HepG2 (cell line): Measurements from ENCODE around the gene GNG7. TPM values are rescaled to one million over a fixed set of nuclear protein-coding genes. Genes with fewer than 3 reads are reported as not detected.

Experiments
- ARHGAP35 ChIP-seq: sonication (generic); formaldehyde crosslinking; IDR thresholded peaks from 2 replicates; pipeline ENCODE4 v1.9.0; 2022; ENCODE audit warnings: mild to moderate bottlenecking, inconsistent platforms, moderate library complexity, missing genetic modification reagents, borderline replicate concordance
- FLYWCH1 ChIP-seq: sonication (generic); formaldehyde crosslinking; IDR thresholded peaks from 2 replicates; pipeline ENCODE4 v1.8.1; 2023; ENCODE audit warnings: mild to moderate bottlenecking, missing genetic modification reagents
- HHEX ChIP-seq: IDR thresholded peaks from 2 replicates; pipeline ENCODE4 v1.6.1; 2016; ENCODE audit warnings: control low read depth
- JUND ChIP-seq: sonication (generic); formaldehyde crosslinking; IDR thresholded peaks from 2 replicates; pipeline ENCODE4 v1.8.0; 2022; ENCODE audit warnings: mild to moderate bottlenecking, missing genetic modification reagents
- KLF13 ChIP-seq: sonication (generic); formaldehyde crosslinking; IDR thresholded peaks from 2 replicates; pipeline ENCODE4 v1.4.0; 2020; ENCODE audit warnings: mild to moderate bottlenecking, missing genetic modification reagents
- MAFF ChIP-seq: IDR thresholded peaks from 2 replicates; pipeline ENCODE4 v1.6.1; 2011; ENCODE audit warnings: low read depth, low read length, improper control_type of control experiment
- PITX1 ChIP-seq: sonication (generic); formaldehyde crosslinking; IDR thresholded peaks from 2 replicates; pipeline ENCODE4 v1.5.1; 2020; ENCODE audit warnings: mild to moderate bottlenecking, missing genetic modification reagents
- RFXAP ChIP-seq: sonication (generic); formaldehyde crosslinking; IDR thresholded peaks from 2 replicates; pipeline ENCODE4 v1.4.0; 2020; ENCODE audit warnings: missing genetic modification reagents, borderline replicate concordance
- SIN3B ChIP-seq: fragments of 150-350 bp; IDR thresholded peaks from 2 replicates; pipeline ENCODE4 v1.6.1; 2014; ENCODE audit warnings: low read length
- TP53 ChIP-seq: sonication (generic); formaldehyde crosslinking; conservative IDR thresholded peaks from 2 replicates; pipeline ENCODE4 v1.4.0; 2020; ENCODE audit warnings: missing genetic modification reagents
- ZFP90 ChIP-seq: sonication (generic); formaldehyde crosslinking; IDR thresholded peaks from 2 replicates; pipeline ENCODE4 v1.8.0; 2022; ENCODE audit warnings: missing genetic modification reagents, mild to moderate bottlenecking, inconsistent platforms, borderline replicate concordance
- ZNF10 ChIP-seq: sonication (generic); formaldehyde crosslinking; IDR thresholded peaks from 2 replicates; pipeline ENCODE4 v1.4.0; 2020; ENCODE audit warnings: mild to moderate bottlenecking, low read depth, missing genetic modification reagents, borderline replicate concordance
- ZNF234 ChIP-seq: sonication (generic); formaldehyde crosslinking; conservative IDR thresholded peaks from 2 replicates; pipeline ENCODE4 v1.5.1; 2020; ENCODE audit warnings: mild to moderate bottlenecking, missing genetic modification reagents
- ZNF296 ChIP-seq: sonication (generic); formaldehyde crosslinking; conservative IDR thresholded peaks from 2 replicates; pipeline ENCODE4 v1.5.0; 2020; ENCODE audit warnings: mild to moderate bottlenecking, missing genetic modification reagents
- ZNF33A ChIP-seq: sonication (generic); formaldehyde crosslinking; IDR thresholded peaks from 2 replicates; pipeline ENCODE4 v1.5.1; 2020; ENCODE audit warnings: missing genetic modification reagents, mild to moderate bottlenecking, moderate library complexity, borderline replicate concordance
- ZNF598 ChIP-seq: sonication (generic); formaldehyde crosslinking; IDR thresholded peaks from 2 replicates; pipeline ENCODE4 v1.5.1; 2020; ENCODE audit warnings: mild to moderate bottlenecking, missing genetic modification reagents, borderline replicate concordance
- ZNF605 ChIP-seq: sonication (generic); formaldehyde crosslinking; IDR thresholded peaks from 2 replicates; pipeline ENCODE4 v1.8.0; 2022; ENCODE audit warnings: mild to moderate bottlenecking, missing genetic modification reagents
- ZNF737 ChIP-seq: sonication (generic); formaldehyde crosslinking; IDR thresholded peaks from 2 replicates; pipeline ENCODE4 v1.5.0; 2020; ENCODE audit warnings: missing genetic modification reagents, mild to moderate bottlenecking, borderline replicate concordance
- ZSCAN12 ChIP-seq: sonication (generic); formaldehyde crosslinking; IDR thresholded peaks from 2 replicates; pipeline ENCODE4 v1.9.0; 2021; ENCODE audit warnings: mild to moderate bottlenecking, missing genetic modification reagents
- polyA plus RNA-seq, 8 experiments: library from polyadenylated mRNA; depleted of rRNA in 3 of 8; stranded (reverse) in 7 of 8; unstranded in 1 of 8; fragments of >200 nt; fragmentation: Illumina TruSeq in 4 of 8; extraction: Trizol in 4 of 8; gene quantifications; 2 replicates each; pipeline versions ENCODE4 v1.2.1 to v1.2.3, GENCODE V29; 2011 to 2016; ENCODE audit warnings: low read depth in 4 of 8, missing spikeins in 1 of 8, mixed read lengths in 1 of 8; ENCODE audit not compliant: insufficient read depth in 1 of 8
- total RNA-seq, 5 experiments: library from RNA; depleted of rRNA; stranded (reverse); fragments of >200 nt; fragmentation: Illumina TruSeq; extraction: Trizol; gene quantifications; 2 replicates each; pipeline ENCODE4 v1.2.3, GENCODE V29; 2016; ENCODE audit warnings: low read depth in 1 of 5
- TF ChIP-seq, protein P1 (sequence below): fragments of 450-650 bp; IDR thresholded peaks from 2 replicates; pipeline ENCODE4 v1.6.1; 2017
- TF ChIP-seq, protein P2 (sequence below): IDR thresholded peaks from 2 replicates; pipeline ENCODE4 v1.6.1; 2018; ENCODE audit warnings: missing genetic modification reagents, mild to moderate bottlenecking, missing compliant biosample characterization
- TF ChIP-seq, protein P3 (sequence below): sonication (generic); formaldehyde crosslinking; IDR thresholded peaks from 2 replicates; pipeline ENCODE4 v1.4.0; 2020; ENCODE audit warnings: missing genetic modification reagents, borderline replicate concordance
- TF ChIP-seq, protein P4 (sequence below): sonication (generic); formaldehyde crosslinking; IDR thresholded peaks from 2 replicates; pipeline ENCODE4 v1.4.0; 2020; ENCODE audit warnings: missing genetic modification reagents

Gene GNG7
- total and polyA plus RNA-seq, 2 of the 13 experiments (the other 11 are each of a cell fraction or from before 2014, with no cell fraction given), result 1.4 to 3.3 TPM

DNA sequence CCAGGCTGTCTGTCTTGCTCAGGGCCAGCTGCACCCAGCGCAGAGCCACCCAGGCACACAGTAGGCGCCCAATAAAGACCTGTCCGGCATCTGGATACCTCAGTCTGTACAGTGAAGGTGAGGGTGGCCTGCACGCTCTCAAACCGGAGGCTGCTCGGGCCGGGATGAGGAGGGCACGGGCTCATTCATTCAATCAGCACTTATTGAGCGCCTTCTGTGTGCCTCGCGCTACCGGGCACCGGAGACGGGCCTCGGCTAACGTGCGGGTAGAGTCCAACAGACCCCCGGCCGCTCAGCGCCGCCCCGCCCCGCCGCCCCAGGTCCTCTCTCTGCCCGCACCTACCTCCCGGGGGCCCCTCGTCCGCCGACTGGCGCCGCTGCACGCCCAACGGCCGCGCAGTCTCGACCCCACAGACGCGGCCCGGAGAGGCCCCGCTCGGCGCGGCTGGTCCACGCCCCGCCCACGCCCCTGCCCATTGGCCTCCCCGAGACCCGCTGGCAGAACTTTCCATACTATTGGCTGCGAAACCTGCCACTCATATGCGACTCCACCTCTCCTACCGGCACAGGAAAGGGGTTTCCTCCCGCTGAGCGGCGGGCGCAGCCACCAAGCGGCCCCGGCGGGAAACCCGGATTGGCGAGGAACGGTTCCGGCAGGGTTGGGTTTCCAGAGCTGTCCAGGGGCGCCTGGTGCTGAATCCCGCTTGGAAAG, 37.3 kb upstream of the GNG7 start, which contains the start of gene SLC39A3 (continued):
- TF ChIP-seq SIN3B, result peak; percentile 91
- TF ChIP-seq ARHGAP35 (CRISPR knock-in tag), result peak; percentile 78; the same call in 1 of the 2 replicates
- TF ChIP-seq KLF13 (CRISPR knock-in tag), result peak; percentile 74; the same call in 1 of the 2 replicates
- peak; percentile 88 for TF ChIP-seq RFXAP (CRISPR knock-in tag)
- peak; percentile 89; the same call in 1 of the 2 replicates for TF ChIP-seq ZNF33A (CRISPR knock-in tag)
- TF ChIP-seq, protein P1, sequence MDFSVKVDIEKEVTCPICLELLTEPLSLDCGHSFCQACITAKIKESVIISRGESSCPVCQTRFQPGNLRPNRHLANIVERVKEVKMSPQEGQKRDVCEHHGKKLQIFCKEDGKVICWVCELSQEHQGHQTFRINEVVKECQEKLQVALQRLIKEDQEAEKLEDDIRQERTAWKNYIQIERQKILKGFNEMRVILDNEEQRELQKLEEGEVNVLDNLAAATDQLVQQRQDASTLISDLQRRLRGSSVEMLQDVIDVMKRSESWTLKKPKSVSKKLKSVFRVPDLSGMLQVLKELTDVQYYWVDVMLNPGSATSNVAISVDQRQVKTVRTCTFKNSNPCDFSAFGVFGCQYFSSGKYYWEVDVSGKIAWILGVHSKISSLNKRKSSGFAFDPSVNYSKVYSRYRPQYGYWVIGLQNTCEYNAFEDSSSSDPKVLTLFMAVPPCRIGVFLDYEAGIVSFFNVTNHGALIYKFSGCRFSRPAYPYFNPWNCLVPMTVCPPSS, result no peak
- no peak for TF ChIP-seq HHEX (CRISPR knock-in tag)
- peak; percentile 98 for TF ChIP-seq ZNF234 (CRISPR knock-in tag)
- no peak for TF ChIP-seq JUND (CRISPR knock-in tag)
- TF ChIP-seq ZNF598 (CRISPR knock-in tag), result peak; percentile 92; the same call in 1 of the 2 replicates
- no peak for TF ChIP-seq ZNF10
- TF ChIP-seq MAFF, result no peak
- no peak for TF ChIP-seq ZNF737
- TF ChIP-seq ZNF296 (CRISPR knock-in tag), result no peak; the same call in 1 of the 2 replicates
- peak; percentile 99 for TF ChIP-seq ZNF605 (CRISPR knock-in tag)
- TF ChIP-seq, protein P2, sequence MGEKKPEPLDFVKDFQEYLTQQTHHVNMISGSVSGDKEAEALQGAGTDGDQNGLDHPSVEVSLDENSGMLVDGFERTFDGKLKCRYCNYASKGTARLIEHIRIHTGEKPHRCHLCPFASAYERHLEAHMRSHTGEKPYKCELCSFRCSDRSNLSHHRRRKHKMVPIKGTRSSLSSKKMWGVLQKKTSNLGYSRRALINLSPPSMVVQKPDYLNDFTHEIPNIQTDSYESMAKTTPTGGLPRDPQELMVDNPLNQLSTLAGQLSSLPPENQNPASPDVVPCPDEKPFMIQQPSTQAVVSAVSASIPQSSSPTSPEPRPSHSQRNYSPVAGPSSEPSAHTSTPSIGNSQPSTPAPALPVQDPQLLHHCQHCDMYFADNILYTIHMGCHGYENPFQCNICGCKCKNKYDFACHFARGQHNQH (CRISPR knock-in tag), result peak; percentile 98
- TF ChIP-seq PITX1 (CRISPR knock-in tag), result peak; percentile 80
- TF ChIP-seq FLYWCH1 (CRISPR knock-in tag), result peak; percentile 95
- TF ChIP-seq TP53, result peak; percentile 76; the same call in 1 of the 2 replicates
- peak; percentile 89 for TF ChIP-seq ZFP90
- TF ChIP-seq, protein P3, sequence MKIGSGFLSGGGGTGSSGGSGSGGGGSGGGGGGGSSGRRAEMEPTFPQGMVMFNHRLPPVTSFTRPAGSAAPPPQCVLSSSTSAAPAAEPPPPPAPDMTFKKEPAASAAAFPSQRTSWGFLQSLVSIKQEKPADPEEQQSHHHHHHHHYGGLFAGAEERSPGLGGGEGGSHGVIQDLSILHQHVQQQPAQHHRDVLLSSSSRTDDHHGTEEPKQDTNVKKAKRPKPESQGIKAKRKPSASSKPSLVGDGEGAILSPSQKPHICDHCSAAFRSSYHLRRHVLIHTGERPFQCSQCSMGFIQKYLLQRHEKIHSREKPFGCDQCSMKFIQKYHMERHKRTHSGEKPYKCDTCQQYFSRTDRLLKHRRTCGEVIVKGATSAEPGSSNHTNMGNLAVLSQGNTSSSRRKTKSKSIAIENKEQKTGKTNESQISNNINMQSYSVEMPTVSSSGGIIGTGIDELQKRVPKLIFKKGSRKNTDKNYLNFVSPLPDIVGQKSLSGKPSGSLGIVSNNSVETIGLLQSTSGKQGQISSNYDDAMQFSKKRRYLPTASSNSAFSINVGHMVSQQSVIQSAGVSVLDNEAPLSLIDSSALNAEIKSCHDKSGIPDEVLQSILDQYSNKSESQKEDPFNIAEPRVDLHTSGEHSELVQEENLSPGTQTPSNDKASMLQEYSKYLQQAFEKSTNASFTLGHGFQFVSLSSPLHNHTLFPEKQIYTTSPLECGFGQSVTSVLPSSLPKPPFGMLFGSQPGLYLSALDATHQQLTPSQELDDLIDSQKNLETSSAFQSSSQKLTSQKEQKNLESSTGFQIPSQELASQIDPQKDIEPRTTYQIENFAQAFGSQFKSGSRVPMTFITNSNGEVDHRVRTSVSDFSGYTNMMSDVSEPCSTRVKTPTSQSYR (CRISPR knock-in tag), result peak; percentile 70; the same call in 1 of the 2 replicates
- TF ChIP-seq ZSCAN12 (CRISPR knock-in tag), result peak; percentile 93; the same call in 1 of the 2 replicates
- TF ChIP-seq, protein P4, sequence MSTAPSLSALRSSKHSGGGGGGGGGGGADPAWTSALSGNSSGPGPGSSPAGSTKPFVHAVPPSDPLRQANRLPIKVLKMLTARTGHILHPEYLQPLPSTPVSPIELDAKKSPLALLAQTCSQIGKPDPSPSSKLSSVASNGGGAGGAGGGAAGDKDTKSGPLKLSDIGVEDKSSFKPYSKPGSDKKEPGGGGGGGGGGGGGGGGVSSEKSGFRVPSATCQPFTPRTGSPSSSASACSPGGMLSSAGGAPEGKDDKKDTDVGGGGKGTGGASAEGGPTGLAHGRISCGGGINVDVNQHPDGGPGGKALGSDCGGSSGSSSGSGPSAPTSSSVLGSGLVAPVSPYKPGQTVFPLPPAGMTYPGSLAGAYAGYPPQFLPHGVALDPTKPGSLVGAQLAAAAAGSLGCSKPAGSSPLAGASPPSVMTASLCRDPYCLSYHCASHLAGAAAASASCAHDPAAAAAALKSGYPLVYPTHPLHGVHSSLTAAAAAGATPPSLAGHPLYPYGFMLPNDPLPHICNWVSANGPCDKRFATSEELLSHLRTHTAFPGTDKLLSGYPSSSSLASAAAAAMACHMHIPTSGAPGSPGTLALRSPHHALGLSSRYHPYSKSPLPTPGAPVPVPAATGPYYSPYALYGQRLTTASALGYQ, result peak; percentile 89
